ENCODE data around the gene APOC1.

- TF ChIP-seq, protein P1, sequence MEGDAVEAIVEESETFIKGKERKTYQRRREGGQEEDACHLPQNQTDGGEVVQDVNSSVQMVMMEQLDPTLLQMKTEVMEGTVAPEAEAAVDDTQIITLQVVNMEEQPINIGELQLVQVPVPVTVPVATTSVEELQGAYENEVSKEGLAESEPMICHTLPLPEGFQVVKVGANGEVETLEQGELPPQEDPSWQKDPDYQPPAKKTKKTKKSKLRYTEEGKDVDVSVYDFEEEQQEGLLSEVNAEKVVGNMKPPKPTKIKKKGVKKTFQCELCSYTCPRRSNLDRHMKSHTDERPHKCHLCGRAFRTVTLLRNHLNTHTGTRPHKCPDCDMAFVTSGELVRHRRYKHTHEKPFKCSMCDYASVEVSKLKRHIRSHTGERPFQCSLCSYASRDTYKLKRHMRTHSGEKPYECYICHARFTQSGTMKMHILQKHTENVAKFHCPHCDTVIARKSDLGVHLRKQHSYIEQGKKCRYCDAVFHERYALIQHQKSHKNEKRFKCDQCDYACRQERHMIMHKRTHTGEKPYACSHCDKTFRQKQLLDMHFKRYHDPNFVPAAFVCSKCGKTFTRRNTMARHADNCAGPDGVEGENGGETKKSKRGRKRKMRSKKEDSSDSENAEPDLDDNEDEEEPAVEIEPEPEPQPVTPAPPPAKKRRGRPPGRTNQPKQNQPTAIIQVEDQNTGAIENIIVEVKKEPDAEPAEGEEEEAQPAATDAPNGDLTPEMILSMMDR (conservative IDR thresholded peaks at IDR 0.05 in 1 of 2, IDR thresholded peaks at IDR 0.05 in 1 of 2; ENCODE audit: extremely low read depth in 1 of 2, insufficient read depth in 1 of 2, low read depth in 1 of 2, low read length in 2 of 2), result no peak
- TF ChIP-seq EZH2 (IDR thresholded peaks at IDR 0.05; ENCODE audit: borderline replicate concordance, low read length), result no peak
These were observed 46.7 kb downstream of the APOC1 start for GRCh38 chr19:44960906-44961728.

All from mammary epithelial cell (primary cell).